HG03442 (cell line): ENCODE data around the gene MYO9A.

Source experiments
- ATAC-seq: cut with Tn5 transposase; IDR thresholded peaks from one replicate; pipeline ENCODE4 v1.9.1; 2021; ENCODE audit warnings: mild to moderate bottlenecking, moderate library complexity; ENCODE audit not compliant: unreplicated experiment

Gene MYO9A

DNA sequence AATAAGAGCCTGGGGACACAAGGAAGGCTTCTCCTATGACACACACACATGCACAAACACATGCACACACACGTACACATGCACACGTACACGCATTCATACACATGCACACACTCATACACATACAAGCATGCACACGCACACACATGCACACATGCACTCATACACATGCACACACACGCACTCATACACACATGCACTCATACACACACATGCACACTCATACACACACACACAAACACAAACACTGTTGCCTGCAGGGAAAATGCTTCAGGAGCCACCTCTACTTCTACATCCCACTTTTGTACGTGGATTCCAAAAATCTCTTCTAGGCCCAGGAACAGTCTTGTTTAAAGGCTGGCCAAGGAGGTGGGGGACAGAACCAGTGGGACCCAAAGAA lies 328.3 kb downstream of the MYO9A start:
- ATAC-seq, result no peak

- ATAC-seq, result no peak
These were observed 329.0 kb downstream of the MYO9A start for GRCh38 chr15:71788646-71789579.

DNA sequence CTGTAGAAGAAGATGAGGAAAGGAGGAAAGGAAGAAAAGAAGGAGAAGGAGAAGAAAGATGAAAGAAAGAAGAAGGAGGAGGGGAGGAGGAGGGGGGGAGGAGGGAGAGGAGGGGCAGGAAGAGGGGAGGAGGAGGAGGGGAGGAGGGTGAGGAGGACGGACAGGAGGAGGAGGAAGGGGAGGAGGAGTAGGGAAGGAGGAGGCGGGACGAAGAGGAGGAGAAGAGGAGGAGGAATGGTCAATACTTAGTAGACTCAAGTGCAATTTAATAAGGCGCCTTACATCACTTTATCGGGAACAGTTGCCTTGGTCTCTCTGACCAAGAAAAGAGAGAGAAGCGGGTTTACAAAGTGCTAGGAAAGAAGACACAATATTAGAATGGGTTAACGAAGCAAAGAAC lies 331.3 kb downstream of the MYO9A start:
- ATAC-seq, result no peak

GRCh38 chr15:71785996-71786395 lies 332.0 kb downstream of the MYO9A start:
- ATAC-seq, result no peak

GRCh38 chr15:71784719-71785118 lies 333.2 kb downstream of the MYO9A start:
- no peak for ATAC-seq

- no peak for ATAC-seq
These were observed 335.4 kb downstream of the MYO9A start for GRCh38 chr15:71782422-71783165.

DNA sequence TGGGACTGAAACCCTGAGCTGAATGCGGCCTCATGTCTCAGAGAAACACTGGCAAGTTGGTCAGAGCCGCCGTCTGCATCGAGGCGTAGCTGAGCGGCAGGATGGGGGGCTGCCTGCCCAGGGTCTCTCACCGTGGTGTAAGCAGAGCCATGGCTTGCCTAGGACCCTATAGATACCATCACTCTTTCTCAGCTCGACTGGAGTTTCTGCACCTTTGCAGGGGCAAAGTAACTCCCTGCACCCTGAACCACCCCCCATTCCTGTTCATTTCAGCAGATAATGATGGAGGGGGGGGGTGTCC lies 336.0 kb downstream of the MYO9A start:
- no peak for ATAC-seq

GRCh38 chr15:71781179-71781964 lies 336.6 kb downstream of the MYO9A start:
- ATAC-seq, result no peak

DNA sequence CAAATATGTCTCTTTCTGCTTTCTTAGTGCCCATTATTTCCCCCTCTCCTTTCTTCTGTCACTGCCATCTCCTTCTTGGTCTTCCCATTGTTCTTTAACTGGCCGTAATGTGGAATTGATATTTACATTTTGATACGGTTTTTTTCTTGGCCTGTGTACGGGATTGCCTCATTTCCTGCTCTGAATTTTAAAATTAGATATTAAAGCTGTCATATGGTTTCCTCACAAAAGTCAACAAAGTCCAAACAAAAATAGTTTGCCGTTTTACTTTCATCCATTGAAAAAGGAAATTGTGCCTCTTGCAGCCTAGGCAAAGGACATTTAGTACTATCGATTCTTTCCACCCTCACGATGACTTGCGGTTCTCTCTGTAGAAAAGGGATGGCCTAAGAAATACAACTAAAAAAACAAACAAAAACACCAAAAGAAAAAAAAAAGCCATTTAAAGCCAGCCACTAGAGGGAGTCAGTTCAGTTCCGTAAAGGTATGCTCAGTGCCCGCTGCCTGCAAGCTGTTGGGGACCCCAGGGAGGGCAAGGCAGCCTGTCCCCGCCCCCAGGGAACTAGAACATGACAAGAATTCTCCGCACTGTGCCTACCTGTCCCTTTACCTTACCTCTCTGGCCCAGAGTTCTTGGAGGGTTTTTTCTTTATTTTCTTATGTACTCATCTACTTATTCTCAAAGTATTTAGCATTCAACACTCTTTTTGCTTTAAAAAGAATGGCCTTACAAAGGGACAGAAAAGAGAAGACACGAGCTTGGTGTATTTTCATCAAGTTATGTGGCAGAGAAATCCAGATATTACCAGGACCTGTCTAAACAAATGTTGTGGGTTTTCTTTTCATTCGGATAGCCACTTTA lies 337.6 kb downstream of the MYO9A start:
- no peak for ATAC-seq

DNA sequence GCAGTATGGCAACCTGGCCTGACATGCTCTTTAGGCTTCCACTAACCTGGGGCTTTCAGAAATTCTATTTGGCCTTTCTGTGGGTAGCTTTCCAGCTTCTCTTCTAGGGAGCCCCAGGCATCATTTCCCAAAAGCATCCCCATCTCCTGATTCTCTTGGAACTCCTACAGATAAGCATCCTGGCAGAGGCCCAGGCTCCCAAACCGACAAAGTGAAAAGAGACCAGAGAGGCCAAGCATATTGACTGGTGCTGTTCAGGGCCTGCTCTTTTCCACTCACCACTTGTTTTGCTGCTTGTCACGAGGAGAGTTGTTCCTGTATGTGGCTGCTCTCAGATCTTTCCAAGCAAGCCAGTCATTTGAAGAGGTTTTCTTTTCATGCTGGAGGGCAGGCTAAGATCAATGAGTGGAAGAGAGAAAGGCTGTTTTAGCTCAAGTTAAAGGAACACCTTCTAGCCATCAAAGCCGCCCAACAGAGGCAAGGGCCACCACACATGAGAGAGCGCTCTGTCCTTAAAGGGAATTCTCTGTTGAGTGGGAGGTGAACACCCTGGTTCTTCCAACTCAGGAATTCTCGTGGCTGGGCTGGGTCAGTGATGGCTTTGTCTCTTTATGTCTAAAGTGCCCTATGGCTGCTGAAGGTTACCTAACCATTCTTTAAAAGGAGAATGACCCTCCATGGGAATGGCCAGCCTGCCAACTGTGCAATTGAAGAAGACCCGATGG lies 338.7 kb downstream of the MYO9A start:
- no peak for ATAC-seq

GRCh38 chr15:71777216-71777943 lies 340.6 kb downstream of the MYO9A start:
- ATAC-seq, result no peak

GRCh38 chr15:71776304-71776703 lies 341.6 kb downstream of the MYO9A start:
- no peak for ATAC-seq

DNA sequence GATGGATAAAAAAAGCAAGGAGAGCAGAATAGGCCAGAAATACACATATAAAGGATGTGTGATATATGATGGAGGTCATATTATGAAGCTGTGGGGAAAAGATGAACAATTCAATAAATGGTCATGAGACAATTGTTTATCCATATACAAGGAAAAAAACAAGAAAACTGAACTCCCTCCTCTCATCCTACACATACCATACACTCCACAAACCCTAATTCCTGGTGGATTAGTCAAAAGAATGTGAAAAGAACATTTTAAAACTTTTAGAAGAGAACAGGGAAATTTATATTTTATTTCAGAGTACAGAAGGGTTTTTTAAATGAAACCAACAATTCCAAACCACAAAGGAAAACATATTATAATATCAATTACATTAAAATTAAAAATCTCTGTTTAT lies 342.1 kb downstream of the MYO9A start:
- no peak for ATAC-seq

DNA sequence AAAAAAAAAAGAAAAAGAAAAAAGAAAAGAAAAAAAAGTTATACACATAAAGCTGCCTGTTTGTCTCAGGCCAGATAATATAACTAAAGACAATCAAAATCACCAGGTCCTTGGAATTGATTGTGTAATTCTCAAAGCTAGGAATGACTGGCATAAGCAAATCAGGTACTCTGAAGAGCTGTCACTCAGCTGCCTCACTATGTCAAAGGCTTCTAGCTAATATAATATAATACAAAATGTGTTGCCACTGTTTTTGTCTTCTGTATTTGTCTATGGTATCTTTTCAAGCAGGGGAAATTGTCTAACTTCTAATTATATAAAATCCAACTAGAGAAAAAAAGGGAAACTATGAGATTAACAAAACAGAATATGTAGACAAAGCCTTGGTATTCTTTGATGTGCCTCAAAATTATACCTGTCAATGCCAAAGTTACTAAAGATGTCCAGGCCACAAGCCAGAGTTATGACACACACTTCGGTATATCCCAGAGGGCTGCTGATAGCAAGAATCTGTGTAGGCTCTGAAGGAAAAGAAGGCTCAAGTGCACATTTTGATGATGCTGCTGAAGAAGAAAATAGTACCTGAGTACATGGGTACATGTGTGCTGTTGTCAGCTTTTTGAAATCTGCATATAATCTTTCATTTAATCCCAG lies 344.6 kb downstream of the MYO9A start:
- no peak for ATAC-seq
